Esophagus muscularis mucosa (tissue), 3 donors: ENCODE measurements around the gene CCDC92.

ENCODE experiments used
- CTCF ChIP-seq, 3 experiments: fragments of 200-600 bp in 2 of 3; fragments of 450-650 bp in 1 of 3; sonication (generic) in 2 of 3; IDR thresholded peaks; one replicate each; pipeline ENCODE4 v1.5.1; 2017 to 2019; ENCODE audit warnings: antibody characterized with exemption in 3 of 3, mild to moderate bottlenecking in 2 of 3, moderate library complexity in 1 of 3
- POLR2A ChIP-seq: fragments of 450-650 bp; IDR thresholded peaks from one replicate; pipeline ENCODE4 v1.6.1; 2017; ENCODE audit warnings: antibody characterized with exemption, moderate library complexity, mild to moderate bottlenecking, low read depth

GRCh38 chr12:124000111-124000510 lies 27.5 kb upstream of the CCDC92 start:
- TF ChIP-seq CTCF (IDR thresholded peaks at IDR 0.05) (no peak), POLR2A (no peak)
